K562 (cell line): Measurements from ENCODE around the gene TMEM184B. TPM values are rescaled to one million over a fixed set of nuclear protein-coding genes. Genes with fewer than 3 reads are reported as not detected.
A peak's percentile ranks its signal among the peaks of the same experiment; 100 is the strongest.

Experiments used
- CXXC5 ChIP-seq: fragments of 250-450 bp; sonication (Bioruptor Pico); IDR thresholded peaks from 2 replicates; pipeline ENCODE4 v1.8.0; 2022; ENCODE audit warnings: inconsistent platforms, mild to moderate bottlenecking, moderate library complexity
- DPF2 ChIP-seq: fragments of 450-650 bp; IDR thresholded peaks from 2 replicates; pipeline ENCODE4 v1.6.1; 2016
- HINFP ChIP-seq: fragments of 450-650 bp; conservative IDR thresholded peaks from 2 replicates; pipeline ENCODE4 v1.6.1; 2016; ENCODE audit warnings: missing genetic modification characterization, low read depth, mild to moderate bottlenecking, control low read depth, missing compliant biosample characterization
- HNRNPUL1 ChIP-seq: fragments of 200-400 bp; formaldehyde crosslinking; IDR thresholded peaks from 2 replicates; pipeline ENCODE4 v1.6.1; 2017; ENCODE audit warnings: low read length
- HSF4 ChIP-seq: fragments of 250-450 bp; sonication (Bioruptor Pico); IDR thresholded peaks from 2 replicates; pipeline ENCODE4 v2.1.2; 2022; ENCODE audit warnings: mild to moderate bottlenecking, moderate library complexity, borderline replicate concordance
- ILF3 ChIP-seq: fragments of 450-650 bp; IDR thresholded peaks from 2 replicates; pipeline ENCODE4 v1.6.1; 2018; ENCODE audit warnings: antibody characterized with exemption, mild to moderate bottlenecking, moderate library complexity, borderline replicate concordance
- KDM1A ChIP-seq, 2 experiments: fragments of 450-650 bp; IDR thresholded peaks; 2 replicates each; pipeline ENCODE4 v1.6.1; 2016; ENCODE audit warnings: mild to moderate bottlenecking in 2 of 2
- MIER1 ChIP-seq: fragments of 450-650 bp; IDR thresholded peaks from 2 replicates; pipeline ENCODE4 v1.6.1; 2016; ENCODE audit warnings: antibody characterized with exemption, mild to moderate bottlenecking, low read depth
- NCOA1 ChIP-seq: fragments of 450-650 bp; IDR thresholded peaks from 2 replicates; pipeline ENCODE4 v1.6.1; 2016; ENCODE audit warnings: low read depth
- PPARD ChIP-seq: fragments of 250-450 bp; sonication (Bioruptor Pico); IDR thresholded peaks from 2 replicates; pipeline ENCODE4 v1.8.0; 2022; ENCODE audit warnings: inconsistent platforms, mild to moderate bottlenecking, moderate library complexity
- PTBP1 ChIP-seq: fragments of 200-400 bp; formaldehyde crosslinking; IDR thresholded peaks from 2 replicates; pipeline ENCODE4 v1.6.1; 2017; ENCODE audit warnings: low read depth, low read length
- RBM22 ChIP-seq: fragments of 200-400 bp; formaldehyde crosslinking; IDR thresholded peaks from 2 replicates; pipeline ENCODE4 v1.6.1; 2018; ENCODE audit warnings: low read length, low read depth; ENCODE audit not compliant: poor library complexity, severe bottlenecking
- SNIP1 ChIP-seq: fragments of 450-650 bp; IDR thresholded peaks from 2 replicates; pipeline ENCODE4 v1.7.1; 2017; ENCODE audit warnings: low read depth, mild to moderate bottlenecking
- TGIF2 ChIP-seq: sonication (generic); formaldehyde crosslinking; IDR thresholded peaks from 2 replicates; pipeline ENCODE4 v1.8.1; 2022; ENCODE audit warnings: mild to moderate bottlenecking, missing genetic modification reagents, moderate library complexity
- ZFP1 ChIP-seq: fragments of 450-650 bp; formaldehyde crosslinking; IDR thresholded peaks from 2 replicates; pipeline ENCODE4 v1.4.0; 2020; ENCODE audit warnings: mild to moderate bottlenecking, mixed read lengths
- ZNF217 ChIP-seq: sonication (generic); formaldehyde crosslinking; IDR thresholded peaks from 2 replicates; pipeline ENCODE4 v1.8.0; 2022; ENCODE audit warnings: mild to moderate bottlenecking, missing genetic modification reagents
- ZNF639 ChIP-seq, 2 experiments: fragments of 200-800 bp in 1 of 2; sonication (Bioruptor generic) in 1 of 2; sonication (generic) in 1 of 2; formaldehyde crosslinking in 1 of 2; IDR thresholded peaks in 1 of 2; conservative IDR thresholded peaks in 1 of 2; 2 replicates each; pipeline versions ENCODE4 v1.5.0 to v1.6.1; 2016 to 2020; ENCODE audit warnings: missing compliant biosample characterization in 1 of 2, missing genetic modification characterization in 1 of 2, missing genetic modification reagents in 1 of 2
- polyA plus RNA-seq, 8 experiments: library from polyadenylated mRNA; depleted of rRNA in 4 of 8; stranded (reverse) in 5 of 8; unstranded in 3 of 8; fragments of >200 nt; fragmentation: Nextera tagmentation in 2 of 8; fragmentation: Illumina TruSeq in 1 of 8; extraction: Ambion mirVana in 2 of 8; extraction: Trizol in 1 of 8; gene quantifications; 2 replicates each; pipeline versions ENCODE4 v1.2.1 to v1.2.3, GENCODE V29; 2011 to 2014; ENCODE audit warnings: inconsistent platforms in 1 of 8, missing spikeins in 1 of 8
- total RNA-seq, 7 experiments: library from RNA; depleted of rRNA in 6 of 7; stranded (reverse); fragments of >200 nt in 6 of 7; fragmentation: Illumina TruSeq in 2 of 7; extraction: Trizol in 2 of 7; gene quantifications; 2 replicates each; pipeline versions ENCODE4 v1.2.1 to v1.2.3, GENCODE V29; 2011 to 2021; ENCODE audit warnings: low replicate concordance in 1 of 7
- TF ChIP-seq, protein P1 (sequence below): sonication (generic); formaldehyde crosslinking; IDR thresholded peaks from 2 replicates; pipeline ENCODE4 v1.8.1; 2023; ENCODE audit warnings: missing genetic modification reagents, mild to moderate bottlenecking, borderline replicate concordance
- TF ChIP-seq, protein P2 (sequence below): fragments of 450-650 bp; IDR thresholded peaks from 2 replicates; pipeline ENCODE4 v1.6.1; 2014; ENCODE audit warnings: low read depth, mild to moderate bottlenecking, moderate library complexity, borderline replicate concordance

Gene TMEM184B
- total and polyA plus RNA-seq, 9 of the 15 experiments (the other 6 are each of a cell fraction or from before 2014, with no cell fraction given): 0.31 to 25.1 (median 6.2) TPM

DNA sequence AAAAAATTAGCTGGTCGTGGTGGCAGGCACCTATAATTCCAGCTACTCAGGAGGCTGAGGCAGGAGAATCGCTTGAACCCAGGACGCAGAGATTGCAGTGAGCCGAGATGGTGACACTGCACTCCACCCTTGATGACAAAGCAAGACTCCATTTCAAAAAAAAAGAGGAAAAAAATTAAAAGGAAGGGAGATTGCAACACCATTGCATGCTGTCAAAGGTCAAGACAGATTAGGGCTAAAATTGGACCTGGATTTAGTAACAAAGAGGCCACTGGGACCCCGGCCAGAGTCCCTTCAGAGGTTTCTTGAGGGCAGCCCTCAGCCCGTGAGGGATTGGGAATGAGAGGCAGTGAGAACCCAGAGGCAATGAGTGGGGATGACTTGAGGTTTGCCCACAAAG lies 79.2 kb downstream of the TMEM184B start (continued):
- TF ChIP-seq, protein P1, sequence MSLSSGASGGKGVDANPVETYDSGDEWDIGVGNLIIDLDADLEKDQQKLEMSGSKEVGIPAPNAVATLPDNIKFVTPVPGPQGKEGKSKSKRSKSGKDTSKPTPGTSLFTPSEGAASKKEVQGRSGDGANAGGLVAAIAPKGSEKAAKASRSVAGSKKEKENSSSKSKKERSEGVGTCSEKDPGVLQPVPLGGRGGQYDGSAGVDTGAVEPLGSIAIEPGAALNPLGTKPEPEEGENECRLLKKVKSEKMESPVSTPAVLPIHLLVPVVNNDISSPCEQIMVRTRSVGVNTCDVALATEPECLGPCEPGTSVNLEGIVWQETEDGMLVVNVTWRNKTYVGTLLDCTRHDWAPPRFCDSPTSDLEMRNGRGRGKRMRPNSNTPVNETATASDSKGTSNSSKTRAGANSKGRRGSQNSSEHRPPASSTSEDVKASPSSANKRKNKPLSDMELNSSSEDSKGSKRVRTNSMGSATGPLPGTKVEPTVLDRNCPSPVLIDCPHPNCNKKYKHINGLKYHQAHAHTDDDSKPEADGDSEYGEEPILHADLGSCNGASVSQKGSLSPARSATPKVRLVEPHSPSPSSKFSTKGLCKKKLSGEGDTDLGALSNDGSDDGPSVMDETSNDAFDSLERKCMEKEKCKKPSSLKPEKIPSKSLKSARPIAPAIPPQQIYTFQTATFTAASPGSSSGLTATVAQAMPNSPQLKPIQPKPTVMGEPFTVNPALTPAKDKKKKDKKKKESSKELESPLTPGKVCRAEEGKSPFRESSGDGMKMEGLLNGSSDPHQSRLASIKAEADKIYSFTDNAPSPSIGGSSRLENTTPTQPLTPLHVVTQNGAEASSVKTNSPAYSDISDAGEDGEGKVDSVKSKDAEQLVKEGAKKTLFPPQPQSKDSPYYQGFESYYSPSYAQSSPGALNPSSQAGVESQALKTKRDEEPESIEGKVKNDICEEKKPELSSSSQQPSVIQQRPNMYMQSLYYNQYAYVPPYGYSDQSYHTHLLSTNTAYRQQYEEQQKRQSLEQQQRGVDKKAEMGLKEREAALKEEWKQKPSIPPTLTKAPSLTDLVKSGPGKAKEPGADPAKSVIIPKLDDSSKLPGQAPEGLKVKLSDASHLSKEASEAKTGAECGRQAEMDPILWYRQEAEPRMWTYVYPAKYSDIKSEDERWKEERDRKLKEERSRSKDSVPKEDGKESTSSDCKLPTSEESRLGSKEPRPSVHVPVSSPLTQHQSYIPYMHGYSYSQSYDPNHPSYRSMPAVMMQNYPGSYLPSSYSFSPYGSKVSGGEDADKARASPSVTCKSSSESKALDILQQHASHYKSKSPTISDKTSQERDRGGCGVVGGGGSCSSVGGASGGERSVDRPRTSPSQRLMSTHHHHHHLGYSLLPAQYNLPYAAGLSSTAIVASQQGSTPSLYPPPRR (CRISPR knock-in tag): no peak
- TF ChIP-seq PPARD (CRISPR knock-in tag) (no peak), TGIF2 (CRISPR knock-in tag) (no peak), ZNF639 (CRISPR knock-in tag; conservative IDR thresholded peaks at IDR 0.05 in 1 of 2, IDR thresholded peaks at IDR 0.05 in 1 of 2) (no peak), MIER1 (no peak), NCOA1 (peak; percentile 46; the same call in 1 of the 2 replicates), HINFP (no peak), HSF4 (no peak), PTBP1 (no peak), ZFP1 (no peak), ILF3 (no peak), HNRNPUL1 (no peak), KDM1A (IDR thresholded peaks at IDR 0.05) (peak; percentile 56 to 72; a peak in 2 of 4 replicates), RBM22 (no peak), ZNF217 (CRISPR knock-in tag) (no peak), DPF2 (peak; percentile 78), CXXC5 (CRISPR knock-in tag) (peak; percentile 15; the same call in 1 of the 2 replicates), SNIP1 (no peak)
- TF ChIP-seq, protein P2, sequence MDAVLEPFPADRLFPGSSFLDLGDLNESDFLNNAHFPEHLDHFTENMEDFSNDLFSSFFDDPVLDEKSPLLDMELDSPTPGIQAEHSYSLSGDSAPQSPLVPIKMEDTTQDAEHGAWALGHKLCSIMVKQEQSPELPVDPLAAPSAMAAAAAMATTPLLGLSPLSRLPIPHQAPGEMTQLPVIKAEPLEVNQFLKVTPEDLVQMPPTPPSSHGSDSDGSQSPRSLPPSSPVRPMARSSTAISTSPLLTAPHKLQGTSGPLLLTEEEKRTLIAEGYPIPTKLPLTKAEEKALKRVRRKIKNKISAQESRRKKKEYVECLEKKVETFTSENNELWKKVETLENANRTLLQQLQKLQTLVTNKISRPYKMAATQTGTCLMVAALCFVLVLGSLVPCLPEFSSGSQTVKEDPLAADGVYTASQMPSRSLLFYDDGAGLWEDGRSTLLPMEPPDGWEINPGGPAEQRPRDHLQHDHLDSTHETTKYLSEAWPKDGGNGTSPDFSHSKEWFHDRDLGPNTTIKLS: no peak
